HepG2 (cell line): ENCODE measurements around the gene MROH2A. TPM values are rescaled to one million over a fixed set of nuclear protein-coding genes. Genes with fewer than 3 reads are reported as not detected.
A peak's percentile ranks its signal among the peaks of the same experiment; 100 is the strongest.

Experiments used
- ATAC-seq: fragments of 200-7000 bp; cut with Tn5 transposase; 3 replicates; pipeline ENCODE4 v1.9.1; 2020; ENCODE audit warnings: mild to moderate bottlenecking, moderate library complexity
- Bru-seq: library from RNA; stranded (reverse); fragments of 400-500 nt; gene quantifications from one replicate; lab custom pipeline; 2021; lab: Mats Ljungman, UMichigan
- BruChase-seq, 2 experiments: library from RNA; stranded (reverse); fragments of 400-500 nt; gene quantifications; one replicate each; lab custom pipeline; 2021; lab: Mats Ljungman, UMichigan
- BruUV-seq: library from RNA; stranded (reverse); fragments of 400-500 nt; replicated peaks from 2 replicates; lab custom pipeline; 2021; lab: Mats Ljungman, UMichigan
- CTCF ChIA-PET: fragments of 300-600 bp; formaldehyde crosslinking; extraction: SDS; loops from one replicate; lab custom pipeline; 2021; ENCODE audit warnings: low total read pairs, inconsistent platforms, low intra/inter-chr PET ratio; lab: Yijun Ruan, JAX
- POLR2A ChIA-PET: fragments of 350-600 bp; sonication (Branson Sonifier 250); formaldehyde crosslinking; loops from one replicate; lab custom pipeline; 2020; ENCODE audit warnings: antibody characterized with exemption, inconsistent platforms; lab: Yijun Ruan, JAX
- DNase-seq: peaks from one replicate; pipeline ENCODE4 v3.0.0-alpha.2; 2015; ENCODE audit warnings: low spot score
- FAIRE-seq: peaks from 3 replicates; lab custom pipeline; 2011; peaks lifted over from hg19 to GRCh38; lab: Jason Lieb, UNC
- H2AFZ ChIP-seq: one replicate; pipeline ENCODE4 v1.6.1; 2011; ENCODE audit warnings: low read length, inconsistent platforms
- H3K27ac ChIP-seq: fragments of 300-600 bp; 3 replicates; pipeline ENCODE4 v1.8.0; 2011; ENCODE audit warnings: mixed run types, mild to moderate bottlenecking, mixed read lengths, low read length, inconsistent platforms; ENCODE audit not compliant: insufficient read depth; ENCODE audit errors: extremely low read length
- H3K27me3 ChIP-seq, 2 experiments: fragments of 200-600 bp in 1 of 2; 2 replicates in 1 of 2; 3 replicates in 1 of 2; pipeline versions ENCODE4 v1.6.0 to v1.8.0; 2011; ENCODE audit warnings: low read length in 2 of 2, mild to moderate bottlenecking in 2 of 2, moderate library complexity in 2 of 2, inconsistent platforms in 1 of 2; ENCODE audit not compliant: insufficient read depth in 2 of 2, control insufficient read depth in 1 of 2
- H3K36me3 ChIP-seq, 2 experiments: fragments of 200-600 bp in 1 of 2; replicated peaks in 1 of 2; 2 replicates in 1 of 2; 3 replicates in 1 of 2; pipeline versions ENCODE4 v1.5.1 to v1.8.0; 2011; ENCODE audit warnings: low read length in 2 of 2, inconsistent platforms in 1 of 2; ENCODE audit not compliant: insufficient read depth in 2 of 2, control insufficient read depth in 1 of 2
- H3K4me1 ChIP-seq: 2 replicates; pipeline ENCODE4 v1.5.1; 2012; ENCODE audit warnings: low read length, inconsistent platforms; ENCODE audit not compliant: insufficient read depth
- H3K4me2 ChIP-seq: 2 replicates; pipeline ENCODE4 v1.6.0; 2011; ENCODE audit warnings: low read depth, low read length, inconsistent platforms
- H3K4me3 ChIP-seq, 3 experiments: fragments of 200-600 bp in 1 of 3; sonication (generic), shearing (Covaris generic) in 1 of 3; replicated peaks in 1 of 3; 2 replicates each; pipeline ENCODE4 v1.5.1; 2011 to 2016; ENCODE audit warnings: low read length in 3 of 3, inconsistent platforms in 2 of 3, low read depth in 2 of 3, mild to moderate bottlenecking in 2 of 3, control low read depth in 1 of 3, mixed read lengths in 1 of 3; ENCODE audit not compliant: insufficient read depth in 1 of 3
- H3K79me2 ChIP-seq: one replicate; pipeline ENCODE4 v1.6.1; 2011; ENCODE audit warnings: low read length, inconsistent platforms; ENCODE audit not compliant: insufficient read depth
- H3K9ac ChIP-seq: 2 replicates; pipeline ENCODE4 v1.6.0; 2011; ENCODE audit warnings: mild to moderate bottlenecking, low read depth, low read length, inconsistent platforms; ENCODE audit not compliant: insufficient read depth
- H3K9me3 ChIP-seq: 2 replicates; pipeline ENCODE4 v1.5.1; 2012; ENCODE audit warnings: mild to moderate bottlenecking, low read length
- H4K20me1 ChIP-seq: 2 replicates; pipeline ENCODE4 v1.6.0; 2011; ENCODE audit warnings: inconsistent platforms, mild to moderate bottlenecking, low read length, moderate library complexity; ENCODE audit not compliant: insufficient read depth
- HCFC1 ChIP-seq: fragments of 150-350 bp; IDR thresholded peaks from 2 replicates; pipeline ENCODE4 v1.6.1; 2014; ENCODE audit warnings: low read depth, low read length
- HDAC6 ChIP-seq: fragments of 200-600 bp; sonication (generic); IDR thresholded peaks from 2 replicates; pipeline ENCODE4 v1.7.0; 2017; ENCODE audit warnings: mild to moderate bottlenecking, antibody characterized with exemption, low read length, low read depth
- MAZ ChIP-seq, 2 experiments: sonication (generic) in 1 of 2; formaldehyde crosslinking in 1 of 2; IDR thresholded peaks; 2 replicates each; pipeline versions ENCODE4 v1.5.0 to v1.6.1; 2012 to 2020; ENCODE audit warnings: low read depth in 2 of 2, mild to moderate bottlenecking in 2 of 2, borderline replicate concordance in 1 of 2, improper control_type of control experiment in 1 of 2, low read length in 1 of 2, missing genetic modification reagents in 1 of 2, moderate library complexity in 1 of 2
- NFIC ChIP-seq: IDR thresholded peaks from 2 replicates; pipeline ENCODE4 v1.6.1; 2012; ENCODE audit warnings: mild to moderate bottlenecking, low read length, inconsistent platforms
- PCBP1 ChIP-seq: fragments of 200-400 bp; formaldehyde crosslinking; IDR thresholded peaks from 2 replicates; pipeline ENCODE4 v1.6.1; 2017; ENCODE audit warnings: mild to moderate bottlenecking, low read depth, low read length, borderline replicate concordance
- PLRG1 ChIP-seq: fragments of 450-650 bp; conservative IDR thresholded peaks from 2 replicates; pipeline ENCODE4 v1.6.1; 2016
- SOX5 ChIP-seq: IDR thresholded peaks from 2 replicates; pipeline ENCODE4 v1.6.1; 2016; ENCODE audit warnings: borderline replicate concordance
- TBX2 ChIP-seq: sonication (generic); formaldehyde crosslinking; IDR thresholded peaks from 2 replicates; pipeline ENCODE4 v1.5.0; 2020; ENCODE audit warnings: missing genetic modification reagents, mild to moderate bottlenecking, borderline replicate concordance
- YY1 ChIP-seq: IDR thresholded peaks from 2 replicates; pipeline ENCODE4 v1.6.1; 2011; ENCODE audit warnings: low read length, low read depth, moderate library complexity, mild to moderate bottlenecking; ENCODE audit not compliant: insufficient read depth, insufficient replicate concordance
- ZBTB26 ChIP-seq: IDR thresholded peaks from 2 replicates; pipeline ENCODE4 v1.6.1; 2016; ENCODE audit warnings: missing compliant biosample characterization, missing genetic modification reagents, borderline replicate concordance
- ZNF549 ChIP-seq: sonication (generic); formaldehyde crosslinking; IDR thresholded peaks from 2 replicates; pipeline ENCODE4 v1.5.0; 2020; ENCODE audit warnings: missing genetic modification reagents
- ZNF737 ChIP-seq: sonication (generic); formaldehyde crosslinking; IDR thresholded peaks from 2 replicates; pipeline ENCODE4 v1.5.0; 2020; ENCODE audit warnings: missing genetic modification reagents, mild to moderate bottlenecking, borderline replicate concordance
- ZNF772 ChIP-seq: sonication (generic); formaldehyde crosslinking; IDR thresholded peaks from 2 replicates; pipeline ENCODE4 v1.5.0; 2020; ENCODE audit warnings: mild to moderate bottlenecking, missing genetic modification reagents
- ZSCAN22 ChIP-seq: sonication (generic); formaldehyde crosslinking; IDR thresholded peaks from 2 replicates; pipeline ENCODE4 v1.4.0; 2020; ENCODE audit warnings: mild to moderate bottlenecking, missing genetic modification reagents
- WGBS: methylation state at CpG from one replicate; pipeline ENCODE4 v1.1.6; 2017; ENCODE audit warnings: low lambda C conversion rate; 5-methylcytosine and 5-hydroxymethylcytosine counted together
- in situ Hi-C: cut with HindIII; loops from 2 replicates; pipeline ENCODE4 v1.10.0; 2017; ENCODE audit warnings: low pct_unique_long_range_greater_than_20kb; ENCODE audit not compliant: extremely low pct_ligation_motif_present
- intact Hi-C: fragments of 100-400 bp; cut with micrococcal nuclease; formaldehyde crosslinking; loops from one replicate; pipeline ENCODE4 v1.10.0; 2022; ENCODE audit not compliant: unreplicated experiment
- long read RNA-seq, 2 experiments: library from RNA in 1 of 2; library from polyadenylated mRNA in 1 of 2; stranded (forward) in 1 of 2; unstranded in 1 of 2; transcript quantifications; one replicate each; pipeline ENCODE4 v2.0.0, GENCODE V29; 2019 to 2022
- polyA minus RNA-seq, 3 experiments: library from RNA; depleted of rRNA, polyadenylated mRNA; stranded (reverse); fragments of >200 nt; gene quantifications; 2 replicates each; pipeline ENCODE4 v1.2.3, GENCODE V29; 2011; ENCODE audit warnings: low replicate concordance in 1 of 3
- polyA plus RNA-seq, 8 experiments: library from polyadenylated mRNA; depleted of rRNA in 3 of 8; stranded (reverse) in 7 of 8; unstranded in 1 of 8; fragments of >200 nt; fragmentation: Illumina TruSeq in 4 of 8; extraction: Trizol in 4 of 8; gene quantifications; 2 replicates each; pipeline versions ENCODE4 v1.2.1 to v1.2.3, GENCODE V29; 2011 to 2016; ENCODE audit warnings: low read depth in 4 of 8, missing spikeins in 1 of 8, mixed read lengths in 1 of 8; ENCODE audit not compliant: insufficient read depth in 1 of 8
- total RNA-seq, 5 experiments: library from RNA; depleted of rRNA; stranded (reverse); fragments of >200 nt; fragmentation: Illumina TruSeq; extraction: Trizol; gene quantifications; 2 replicates each; pipeline ENCODE4 v1.2.3, GENCODE V29; 2016; ENCODE audit warnings: low read depth in 1 of 5
- TF ChIP-seq, protein P1 (sequence below): sonication (generic); formaldehyde crosslinking; IDR thresholded peaks from 2 replicates; pipeline ENCODE4 v1.4.0; 2020; ENCODE audit warnings: missing genetic modification reagents
- TF ChIP-seq, protein P2 (sequence below): sonication (generic); formaldehyde crosslinking; IDR thresholded peaks from 2 replicates; pipeline ENCODE4 v1.4.0; 2020; ENCODE audit warnings: missing genetic modification reagents

Gene MROH2A
- total RNA-seq (2016; rRNA removed; fragmentation: Illumina TruSeq; extraction: Trizol) (0.04 TPM in 1 of 2 replicates, not detected in the other), polyA plus RNA-seq (2011; rRNA removed) (0.03 and 0.07 TPM in 2 replicates), polyA minus RNA-seq (2011; rRNA and poly(A)+ RNA removed; ENCODE audit: low replicate concordance) (not detected in 2 replicates), Bru-seq, nascent RNA (not detected), BruChase-seq, experiment 1, labeled RNA remaining after a 6-hour chase (not detected), BruChase-seq, experiment 2, labeled RNA remaining after a 2-hour chase (percentile 2 among the genes with signal in this experiment)
- total RNA-seq (2016; cell fraction: cytosol; rRNA removed; fragmentation: Illumina TruSeq; extraction: Trizol; ENCODE audit: low read depth) = not detected in 2 replicates
- not detected in 2 replicates for total RNA-seq (2016; cell fraction: insoluble cytoplasmic fraction; rRNA removed; fragmentation: Illumina TruSeq; extraction: Trizol)
- total RNA-seq (2016; cell fraction: membrane; rRNA removed; fragmentation: Illumina TruSeq; extraction: Trizol) = not detected in 2 replicates
- not detected in 2 replicates for total RNA-seq (2016; cell fraction: nucleus; rRNA removed; fragmentation: Illumina TruSeq; extraction: Trizol)
- polyA plus RNA-seq (2011; cell fraction: cytosol; rRNA removed) = not detected in 2 replicates
- polyA plus RNA-seq (2011; cell fraction: nucleus; rRNA removed) = 0.03 and 0.33 TPM in 2 replicates
- not detected in 2 replicates for polyA plus RNA-seq (2012)
- not detected in 2 replicates for polyA plus RNA-seq (2016; cell fraction: cytosol; fragmentation: Illumina TruSeq; extraction: Trizol; ENCODE audit: low read depth)
- polyA plus RNA-seq (2016; cell fraction: insoluble cytoplasmic fraction; fragmentation: Illumina TruSeq; extraction: Trizol; ENCODE audit: low read depth) = not detected in 2 replicates
- not detected in 2 replicates for polyA plus RNA-seq (2016; cell fraction: membrane; fragmentation: Illumina TruSeq; extraction: Trizol; ENCODE audit: low read depth)
- polyA plus RNA-seq (2016; cell fraction: nucleus; fragmentation: Illumina TruSeq; extraction: Trizol; ENCODE audit: insufficient read depth, low read depth) = not detected in 2 replicates
- polyA minus RNA-seq (2011; cell fraction: cytosol; rRNA and poly(A)+ RNA removed) = not detected in 2 replicates
- polyA minus RNA-seq (2011; cell fraction: nucleus; rRNA and poly(A)+ RNA removed) = 0.12 TPM in 1 of 2 replicates, not detected in the other
- long read RNA-seq, experiment 1 = 0 reads
- long read RNA-seq, experiment 2 = 0 reads

- ChIA-PET POLR2A (no interaction called here), CTCF (no interaction called here)
- H3K4me2 ChIP-seq = no peak within 1 kb of the TSS
- H2AFZ ChIP-seq = no peak within 1 kb of the TSS
- H3K79me2 ChIP-seq = no peaks in the 10 kb centered on the region
- intact Hi-C loops = no loop called here
- peaks cover 5% of the 10 kb centered on the region; the same call in 1 of the 2 replicates for H3K9me3 ChIP-seq
- no peaks in the 10 kb centered on the region for H4K20me1 ChIP-seq
- WGBS = 31% methylated on average over 2 of the region's 2 CpGs
- H3K4me3 ChIP-seq = no peak within 1 kb of the TSS
- DNase-seq (no peak), FAIRE-seq (no peak), ATAC-seq (no peak)
- H3K4me1 ChIP-seq = no peaks in the 10 kb centered on the region
- no TSS peak for BruUV-seq
- no peaks in the 10 kb centered on the region for H3K36me3 ChIP-seq
- H3K27me3 ChIP-seq = peaks cover 3 to 58% of the 10 kb centered on the region in 2 experiments; a peak in 4 of 5 replicates
- H3K9ac ChIP-seq = no peak within 1 kb of the TSS
- H3K27ac ChIP-seq = no peak within 1 kb of the TSS
- in situ Hi-C loops = no loop called here
- no peak for TF ChIP-seq SOX5
- TF ChIP-seq ZBTB26 = no peak
- no peak for TF ChIP-seq ZNF772 (CRISPR knock-in tag)
- TF ChIP-seq, protein P1, sequence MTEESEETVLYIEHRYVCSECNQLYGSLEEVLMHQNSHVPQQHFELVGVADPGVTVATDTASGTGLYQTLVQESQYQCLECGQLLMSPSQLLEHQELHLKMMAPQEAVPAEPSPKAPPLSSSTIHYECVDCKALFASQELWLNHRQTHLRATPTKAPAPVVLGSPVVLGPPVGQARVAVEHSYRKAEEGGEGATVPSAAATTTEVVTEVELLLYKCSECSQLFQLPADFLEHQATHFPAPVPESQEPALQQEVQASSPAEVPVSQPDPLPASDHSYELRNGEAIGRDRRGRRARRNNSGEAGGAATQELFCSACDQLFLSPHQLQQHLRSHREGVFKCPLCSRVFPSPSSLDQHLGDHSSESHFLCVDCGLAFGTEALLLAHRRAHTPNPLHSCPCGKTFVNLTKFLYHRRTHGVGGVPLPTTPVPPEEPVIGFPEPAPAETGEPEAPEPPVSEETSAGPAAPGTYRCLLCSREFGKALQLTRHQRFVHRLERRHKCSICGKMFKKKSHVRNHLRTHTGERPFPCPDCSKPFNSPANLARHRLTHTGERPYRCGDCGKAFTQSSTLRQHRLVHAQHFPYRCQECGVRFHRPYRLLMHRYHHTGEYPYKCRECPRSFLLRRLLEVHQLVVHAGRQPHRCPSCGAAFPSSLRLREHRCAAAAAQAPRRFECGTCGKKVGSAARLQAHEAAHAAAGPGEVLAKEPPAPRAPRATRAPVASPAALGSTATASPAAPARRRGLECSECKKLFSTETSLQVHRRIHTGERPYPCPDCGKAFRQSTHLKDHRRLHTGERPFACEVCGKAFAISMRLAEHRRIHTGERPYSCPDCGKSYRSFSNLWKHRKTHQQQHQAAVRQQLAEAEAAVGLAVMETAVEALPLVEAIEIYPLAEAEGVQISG = no peak
- TF ChIP-seq YY1 = no peak
- TF ChIP-seq ZNF549 (CRISPR knock-in tag) = no peak
- no peak for TF ChIP-seq HDAC6
- no peak for TF ChIP-seq ZNF737 (CRISPR knock-in tag)
- TF ChIP-seq MAZ (IDR thresholded peaks at IDR 0.05; ENCODE audit: borderline replicate concordance, low read depth, low read length) = no peak
- TF ChIP-seq MAZ (CRISPR knock-in tag; IDR thresholded peaks at IDR 0.05; ENCODE audit: low read depth) = no peak
- TF ChIP-seq ZSCAN22 (CRISPR knock-in tag) = no peak
- no peak for TF ChIP-seq HCFC1
- TF ChIP-seq PLRG1 = no peak
- TF ChIP-seq TBX2 (CRISPR knock-in tag) = no peak
- TF ChIP-seq, protein P2, sequence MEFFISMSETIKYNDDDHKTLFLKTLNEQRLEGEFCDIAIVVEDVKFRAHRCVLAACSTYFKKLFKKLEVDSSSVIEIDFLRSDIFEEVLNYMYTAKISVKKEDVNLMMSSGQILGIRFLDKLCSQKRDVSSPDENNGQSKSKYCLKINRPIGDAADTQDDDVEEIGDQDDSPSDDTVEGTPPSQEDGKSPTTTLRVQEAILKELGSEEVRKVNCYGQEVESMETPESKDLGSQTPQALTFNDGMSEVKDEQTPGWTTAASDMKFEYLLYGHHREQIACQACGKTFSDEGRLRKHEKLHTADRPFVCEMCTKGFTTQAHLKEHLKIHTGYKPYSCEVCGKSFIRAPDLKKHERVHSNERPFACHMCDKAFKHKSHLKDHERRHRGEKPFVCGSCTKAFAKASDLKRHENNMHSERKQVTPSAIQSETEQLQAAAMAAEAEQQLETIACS (CRISPR knock-in tag) = no peak
- no peak for TF ChIP-seq NFIC
- no peak for TF ChIP-seq PCBP1
These were observed at the start of gene MROH2A for GRCh38 chr2:233778030-233778429. TSS of gene MROH2A (plus strand) at chr2:233778330. CDS start at chr2:233779359, 1,029 bp downstream.
